Eye (tissue), 1 donor: ENCODE results near the gene REEP3.

ENCODE experiments used
- DNase-seq: peaks from one replicate; pipeline ENCODE4 v3.0.0-alpha.2; 2015

REEP3 gene

DNA sequence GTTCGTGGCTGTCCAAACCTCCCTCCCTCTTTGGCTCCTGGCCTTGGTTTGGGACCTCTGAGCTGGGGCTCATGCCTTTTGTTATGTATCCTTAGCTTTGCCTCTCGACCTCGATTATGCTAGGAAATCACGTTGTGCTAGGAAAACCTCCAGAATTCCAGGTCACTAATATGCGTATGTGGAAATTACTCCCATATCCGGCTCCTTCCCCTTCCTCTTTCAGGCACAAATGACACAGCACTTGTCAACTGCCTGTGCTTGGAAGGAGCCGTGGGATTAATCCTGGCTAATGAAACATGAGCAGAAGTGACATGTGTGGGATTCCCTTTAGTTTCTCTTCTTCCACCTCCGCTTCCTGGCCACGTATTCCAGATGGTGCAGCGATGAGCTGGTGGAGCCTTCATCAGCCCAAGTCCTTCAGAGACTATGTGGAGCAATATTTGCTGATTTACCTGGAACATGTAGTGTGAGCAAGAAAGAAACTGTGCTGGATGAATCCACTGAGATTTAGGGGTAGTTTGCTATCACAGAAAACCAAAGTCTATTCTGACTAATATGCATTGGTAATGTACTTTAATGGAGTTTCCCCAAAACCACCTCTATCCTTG, 149.2 kb downstream of the REEP3 start:
- DNase-seq, result peak; percentile 51

DNA sequence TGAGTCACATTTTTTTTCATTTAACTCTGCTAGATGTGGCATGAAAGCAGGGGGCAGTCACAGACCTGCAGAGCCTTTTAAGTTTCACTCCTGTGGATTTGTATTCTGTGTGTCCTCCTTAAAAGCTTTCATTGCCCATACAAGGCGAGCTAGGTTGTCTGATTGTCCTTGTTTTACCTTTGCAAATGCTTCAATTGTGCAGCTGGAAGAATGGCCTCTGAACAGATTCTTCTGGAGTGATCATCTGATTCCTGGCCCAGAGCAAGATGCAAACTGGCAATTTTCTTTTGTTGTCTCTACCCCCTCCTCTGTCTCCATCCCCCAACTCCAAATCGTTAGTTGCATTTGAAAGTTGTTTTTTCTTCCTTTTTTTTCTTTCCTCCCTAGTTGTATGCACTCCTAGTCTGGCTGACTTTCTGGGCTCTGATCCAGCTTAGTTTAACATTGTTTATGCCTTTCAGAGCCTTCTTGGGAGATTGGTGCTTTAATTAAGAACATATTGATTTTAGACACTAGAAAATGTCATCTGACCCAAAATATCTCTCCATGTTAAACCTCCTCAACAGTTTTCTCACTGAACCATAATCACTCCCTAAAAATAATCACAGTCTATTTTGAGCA, 150.2 kb downstream of the REEP3 start:
- DNase-seq, result peak; percentile 75

DNA sequence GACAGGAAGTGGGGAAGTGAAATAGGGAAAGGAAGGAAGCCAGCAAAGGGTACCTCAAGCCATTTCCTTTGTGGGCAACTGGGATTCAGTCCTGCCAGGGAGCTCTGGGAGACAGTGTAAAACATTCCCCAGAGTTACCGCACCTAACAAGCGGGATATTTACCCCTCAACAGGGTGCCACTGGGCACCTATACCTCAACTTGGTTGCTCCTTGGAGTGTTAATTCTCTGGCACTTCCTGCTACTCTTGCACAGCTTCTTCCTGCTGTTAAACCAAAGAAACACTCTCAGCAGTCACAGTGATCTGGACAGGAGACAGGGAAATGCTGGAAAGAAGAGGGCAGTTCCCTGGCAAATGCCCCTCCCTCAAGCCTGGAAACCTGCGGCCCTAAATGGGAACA, 151.3 kb downstream of the REEP3 start:
- no peak for DNase-seq

DNA sequence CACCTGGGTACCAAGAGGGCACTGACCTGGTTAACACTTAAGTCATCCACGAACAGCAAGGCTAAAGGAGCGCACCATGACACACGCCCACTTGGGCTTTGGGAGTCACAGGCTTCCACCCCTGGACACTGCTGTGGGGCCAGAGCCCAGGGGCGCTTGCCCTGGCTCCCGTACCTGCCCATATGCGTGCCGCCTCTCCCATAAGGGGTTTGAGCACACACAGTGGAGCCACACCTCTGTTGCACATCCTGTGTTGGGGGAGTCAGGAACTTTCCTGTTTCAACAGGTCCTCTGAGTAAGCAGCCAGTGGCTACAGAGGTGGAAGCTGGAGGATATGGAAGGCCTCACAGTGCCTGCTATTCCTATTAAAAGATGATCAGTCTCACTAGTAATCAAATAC, 152.0 kb downstream of the REEP3 start:
- DNase-seq, result no peak

GRCh38 chr10:63673846-63674245, 152.6 kb downstream of the REEP3 start:
- no peak for DNase-seq
